Uterus (tissue), 2 donors: ENCODE results near the gene CCT5.
"Not testable (repeated sequence)": the region's sequence is repeated elsewhere in the genome, so short reads cannot be mapped to it uniquely, and the experiment has no call there.

Experiments used
- CTCF ChIP-seq, 4 experiments: fragments of 200-600 bp in 2 of 4; fragments of 450-650 bp in 2 of 4; sonication (generic) in 2 of 4; IDR thresholded peaks; one replicate each; pipeline ENCODE4 v1.5.1; 2016 to 2019; ENCODE audit warnings: antibody characterized with exemption in 4 of 4, mild to moderate bottlenecking in 2 of 4, moderate library complexity in 1 of 4
- POLR2A ChIP-seq, 2 donors: fragments of 450-650 bp; IDR thresholded peaks; one replicate each; pipeline ENCODE4 v1.6.1; 2016; ENCODE audit warnings: antibody characterized with exemption in 2 of 2, mild to moderate bottlenecking in 1 of 2, moderate library complexity in 1 of 2

- TF ChIP-seq CTCF, POLR2A (IDR thresholded peaks at IDR 0.05): not testable (repeated sequence)
Measured at GRCh38 chr5:10272875-10273209, 22.8 kb downstream of the CCT5 start.
